ENCODE data around the gene LRRC47. TPM values are rescaled to one million over a fixed set of nuclear protein-coding genes. Genes with fewer than 3 reads are reported as not detected.
"Not testable (repeated sequence)": the region's sequence is repeated elsewhere in the genome, so short reads cannot be mapped to it uniquely, and the experiment has no call there.

The LRRC47 gene
- total RNA-seq, 1 donor from 2014 or later: 52.3 TPM

DNA sequence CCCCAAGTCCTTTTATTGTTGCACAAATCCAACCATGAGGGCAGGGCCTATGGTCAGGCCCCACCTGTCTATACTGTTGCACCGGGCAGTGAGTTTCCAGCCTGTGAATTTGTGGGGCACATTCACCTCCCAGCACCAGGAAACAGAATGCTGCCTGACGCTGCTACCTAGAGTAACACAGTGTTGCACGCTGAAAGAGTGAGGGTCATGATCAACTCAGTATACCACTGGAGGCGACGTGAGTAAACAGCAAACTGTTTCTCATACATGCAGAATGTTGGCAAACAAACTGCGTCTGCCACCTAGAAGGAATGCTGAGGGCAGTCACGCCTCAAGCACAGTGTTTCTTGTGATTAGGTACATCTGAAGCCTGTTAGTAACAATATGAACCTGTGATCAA is 13.4 kb upstream of the LRRC47 start:
- Mint-ChIP-seq H3K27me3 (ENCODE audit: unreplicated experiment) (peaks cover 5% of the 10 kb centered on the region), H3K27ac (ENCODE audit: unreplicated experiment) (no peak overlapping the region), H3K4me3 (ENCODE audit: unreplicated experiment) (no peak overlapping the region), H3K36me3 (ENCODE audit: unreplicated experiment) (peaks cover under 1% of the 10 kb centered on the region), H3K9me3 (ENCODE audit: unreplicated experiment) (no peaks in the 10 kb centered on the region), H3K4me1 (ENCODE audit: unreplicated experiment) (peaks cover 5% of the 10 kb centered on the region)
- DNase-seq (ENCODE audit: extremely low spot score, unreplicated experiment): no peak
- TF ChIP-seq, protein P1, sequence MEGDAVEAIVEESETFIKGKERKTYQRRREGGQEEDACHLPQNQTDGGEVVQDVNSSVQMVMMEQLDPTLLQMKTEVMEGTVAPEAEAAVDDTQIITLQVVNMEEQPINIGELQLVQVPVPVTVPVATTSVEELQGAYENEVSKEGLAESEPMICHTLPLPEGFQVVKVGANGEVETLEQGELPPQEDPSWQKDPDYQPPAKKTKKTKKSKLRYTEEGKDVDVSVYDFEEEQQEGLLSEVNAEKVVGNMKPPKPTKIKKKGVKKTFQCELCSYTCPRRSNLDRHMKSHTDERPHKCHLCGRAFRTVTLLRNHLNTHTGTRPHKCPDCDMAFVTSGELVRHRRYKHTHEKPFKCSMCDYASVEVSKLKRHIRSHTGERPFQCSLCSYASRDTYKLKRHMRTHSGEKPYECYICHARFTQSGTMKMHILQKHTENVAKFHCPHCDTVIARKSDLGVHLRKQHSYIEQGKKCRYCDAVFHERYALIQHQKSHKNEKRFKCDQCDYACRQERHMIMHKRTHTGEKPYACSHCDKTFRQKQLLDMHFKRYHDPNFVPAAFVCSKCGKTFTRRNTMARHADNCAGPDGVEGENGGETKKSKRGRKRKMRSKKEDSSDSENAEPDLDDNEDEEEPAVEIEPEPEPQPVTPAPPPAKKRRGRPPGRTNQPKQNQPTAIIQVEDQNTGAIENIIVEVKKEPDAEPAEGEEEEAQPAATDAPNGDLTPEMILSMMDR (IDR thresholded peaks at IDR 0.05): no peak

DNA sequence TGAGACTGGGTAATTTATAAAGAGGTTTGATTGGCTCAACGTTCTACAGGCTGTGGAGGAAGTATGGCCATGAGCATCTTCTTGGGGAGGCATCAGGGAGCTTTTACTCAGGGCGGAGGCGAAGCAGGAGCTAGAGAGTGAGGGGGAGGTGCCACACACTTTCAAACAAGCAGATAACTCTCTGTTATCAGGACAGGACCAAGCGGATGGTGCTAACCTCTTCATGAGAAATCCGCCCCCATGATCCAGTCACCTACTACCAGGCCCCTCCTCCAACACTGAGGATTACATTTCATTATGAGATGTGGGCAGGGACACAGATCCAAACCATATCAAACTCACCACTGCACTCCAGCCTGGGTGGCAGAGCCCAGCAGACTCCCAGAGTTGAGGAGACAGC is 11.5 kb upstream of the LRRC47 start:
- peaks cover 5% of the 10 kb centered on the region for H3K4me1 Mint-ChIP-seq (ENCODE audit: unreplicated experiment)
- H3K36me3 Mint-ChIP-seq (ENCODE audit: unreplicated experiment): no peaks in the 10 kb centered on the region
- no peak overlapping the region for H3K27ac Mint-ChIP-seq (ENCODE audit: unreplicated experiment)
- no peak overlapping the region for H3K4me3 Mint-ChIP-seq (ENCODE audit: unreplicated experiment)
- H3K9me3 Mint-ChIP-seq (ENCODE audit: unreplicated experiment): no peaks in the 10 kb centered on the region
- H3K27me3 Mint-ChIP-seq (ENCODE audit: unreplicated experiment): peaks cover 20% of the 10 kb centered on the region
- no peak for DNase-seq (ENCODE audit: extremely low spot score, unreplicated experiment)
- TF ChIP-seq, protein P1 (IDR thresholded peaks at IDR 0.05): no peak

DNA sequence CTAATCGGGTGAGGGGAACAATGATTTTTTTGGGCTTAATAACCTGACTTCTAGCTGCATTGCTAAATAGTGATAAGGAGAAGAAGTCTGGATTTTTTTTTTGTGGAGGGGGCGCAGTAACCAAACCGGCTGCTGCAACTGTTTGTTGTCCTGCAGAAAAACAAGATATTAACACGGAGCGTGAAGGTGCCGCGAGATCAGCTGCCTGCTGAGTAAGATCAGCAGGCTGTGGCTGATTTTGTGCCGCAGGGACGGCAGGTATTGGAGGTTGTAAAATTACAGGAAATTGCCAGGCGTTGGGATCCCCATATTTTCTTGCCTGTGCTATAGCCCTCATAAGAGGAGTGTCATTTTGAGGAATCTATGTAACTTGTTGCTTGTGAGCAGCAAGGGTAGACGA is 8.7 kb upstream of the LRRC47 start:
- Mint-ChIP-seq H3K4me3 (ENCODE audit: unreplicated experiment) (no peak overlapping the region), H3K9me3 (ENCODE audit: unreplicated experiment) (no peaks in the 10 kb centered on the region), H3K27me3 (ENCODE audit: unreplicated experiment) (peaks cover 29% of the 10 kb centered on the region), H3K36me3 (ENCODE audit: unreplicated experiment) (no peaks in the 10 kb centered on the region), H3K27ac (ENCODE audit: unreplicated experiment) (no peak overlapping the region), H3K4me1 (ENCODE audit: unreplicated experiment) (peaks cover 2% of the 10 kb centered on the region)
- TF ChIP-seq, protein P1 (IDR thresholded peaks at IDR 0.05): no peak
- DNase-seq (ENCODE audit: extremely low spot score, unreplicated experiment): no peak

DNA sequence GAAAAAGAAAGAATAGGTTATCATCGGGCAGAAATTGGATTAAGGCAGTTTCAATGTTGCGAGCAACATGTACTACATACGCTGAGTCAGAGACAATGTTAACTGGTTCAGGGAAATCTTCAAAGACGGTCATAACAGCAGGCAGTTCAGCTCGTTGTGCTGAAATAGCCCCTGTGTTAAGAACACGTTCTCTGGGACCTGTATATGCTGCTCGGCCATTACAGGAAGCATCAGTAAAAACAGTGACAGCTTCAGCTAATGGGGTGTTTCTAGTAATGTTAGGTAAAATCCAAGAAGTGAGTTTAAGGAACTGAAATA is 8.3 kb upstream of the LRRC47 start:
- peaks cover 31% of the 10 kb centered on the region for H3K27me3 Mint-ChIP-seq (ENCODE audit: unreplicated experiment)
- not testable (repeated sequence) for H3K4me3 Mint-ChIP-seq (ENCODE audit: unreplicated experiment); DNase-seq (ENCODE audit: extremely low spot score, unreplicated experiment); H3K36me3 Mint-ChIP-seq (ENCODE audit: unreplicated experiment); H3K9me3 Mint-ChIP-seq (ENCODE audit: unreplicated experiment); H3K4me1 Mint-ChIP-seq (ENCODE audit: unreplicated experiment); H3K27ac Mint-ChIP-seq (ENCODE audit: unreplicated experiment)

DNA sequence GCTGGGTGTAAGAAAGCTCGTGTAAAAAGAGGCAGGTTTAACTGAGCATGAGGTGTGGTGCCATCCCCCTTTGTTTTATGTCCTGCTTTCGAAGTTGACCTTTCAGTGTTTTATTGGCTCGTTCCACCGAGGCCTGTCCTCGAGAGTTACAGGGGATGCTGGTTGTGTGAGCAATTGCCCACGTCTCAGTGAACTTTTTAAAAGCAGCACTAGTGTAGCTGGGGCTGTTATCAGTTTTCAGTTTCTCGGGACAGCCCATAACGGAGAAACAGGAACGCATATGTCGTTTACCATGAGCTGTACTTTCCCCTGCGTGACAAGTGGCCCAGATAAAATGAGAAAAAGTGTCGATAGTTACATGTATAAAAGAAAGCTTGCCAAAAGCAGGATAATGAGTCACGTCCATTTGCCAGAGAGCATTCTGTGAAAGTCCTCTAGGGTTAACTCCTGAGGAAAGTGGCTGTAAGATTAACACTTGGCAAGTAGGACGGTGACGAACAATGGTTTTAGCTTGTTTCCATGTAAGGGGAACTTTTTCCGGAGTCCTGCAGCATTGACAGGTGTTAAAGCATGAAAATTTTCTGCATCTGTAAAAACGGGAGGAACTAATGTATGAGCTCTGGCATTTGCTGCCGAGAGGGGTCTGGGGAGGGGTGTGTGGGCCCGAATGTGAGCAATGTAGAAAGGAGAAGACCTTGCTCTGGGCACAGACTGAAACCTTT is 7.8 kb upstream of the LRRC47 start:
- no peaks in the 10 kb centered on the region for H3K36me3 Mint-ChIP-seq (ENCODE audit: unreplicated experiment)
- peaks cover 2% of the 10 kb centered on the region for H3K4me1 Mint-ChIP-seq (ENCODE audit: unreplicated experiment)
- TF ChIP-seq, protein P1 (IDR thresholded peaks at IDR 0.05): no peak
- no peaks in the 10 kb centered on the region for H3K9me3 Mint-ChIP-seq (ENCODE audit: unreplicated experiment)
- DNase-seq (ENCODE audit: extremely low spot score, unreplicated experiment): no peak
- H3K27me3 Mint-ChIP-seq (ENCODE audit: unreplicated experiment): peaks cover 31% of the 10 kb centered on the region
- H3K27ac Mint-ChIP-seq (ENCODE audit: unreplicated experiment): no peak overlapping the region
- no peak overlapping the region for H3K4me3 Mint-ChIP-seq (ENCODE audit: unreplicated experiment)

DNA sequence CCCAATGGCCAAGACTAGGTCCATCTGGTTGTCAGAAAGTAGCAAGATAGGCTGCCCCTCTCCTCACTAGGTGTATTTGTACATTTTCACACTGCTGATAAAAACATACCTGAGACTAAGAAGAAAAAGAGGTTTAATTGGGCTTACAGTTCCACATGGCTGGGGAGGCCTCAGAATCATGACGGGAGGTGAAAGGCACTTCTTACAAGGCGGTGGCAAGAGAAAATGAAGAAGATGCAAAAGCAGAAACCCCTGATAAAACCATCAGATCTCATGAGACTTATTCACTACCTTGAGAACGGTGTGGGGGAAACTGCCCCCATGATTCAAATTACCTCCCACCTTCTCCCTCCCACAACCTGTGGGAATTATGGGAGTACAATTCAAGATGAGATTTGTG is 4.5 kb upstream of the LRRC47 start:
- not testable (repeated sequence) for H3K4me3 Mint-ChIP-seq (ENCODE audit: unreplicated experiment); H3K27ac Mint-ChIP-seq (ENCODE audit: unreplicated experiment); H3K36me3 Mint-ChIP-seq (ENCODE audit: unreplicated experiment); H3K9me3 Mint-ChIP-seq (ENCODE audit: unreplicated experiment); DNase-seq (ENCODE audit: extremely low spot score, unreplicated experiment)
- H3K27me3 Mint-ChIP-seq (ENCODE audit: unreplicated experiment): peaks cover 31% of the 10 kb centered on the region
- H3K4me1 Mint-ChIP-seq (ENCODE audit: unreplicated experiment): peaks cover 12% of the 10 kb centered on the region
